NCI-H146 treated with DMSO at 0.1 percent for 48 hours (cell line): ENCODE data around the gene RPP25.
"Not testable (repeated sequence)": the region's sequence is repeated elsewhere in the genome, so short reads cannot be mapped to it uniquely, and the experiment has no call there.

Experiments used
- DNase-seq: peaks from one replicate; lab custom pipeline; 2025; ENCODE audit not compliant: unreplicated experiment; lab: John Stamatoyannopoulos, UW

The RPP25 gene

GRCh38 chr15:74963213-74963612, 6.6 kb upstream of the RPP25 start:
- DNase-seq = no peak

DNA sequence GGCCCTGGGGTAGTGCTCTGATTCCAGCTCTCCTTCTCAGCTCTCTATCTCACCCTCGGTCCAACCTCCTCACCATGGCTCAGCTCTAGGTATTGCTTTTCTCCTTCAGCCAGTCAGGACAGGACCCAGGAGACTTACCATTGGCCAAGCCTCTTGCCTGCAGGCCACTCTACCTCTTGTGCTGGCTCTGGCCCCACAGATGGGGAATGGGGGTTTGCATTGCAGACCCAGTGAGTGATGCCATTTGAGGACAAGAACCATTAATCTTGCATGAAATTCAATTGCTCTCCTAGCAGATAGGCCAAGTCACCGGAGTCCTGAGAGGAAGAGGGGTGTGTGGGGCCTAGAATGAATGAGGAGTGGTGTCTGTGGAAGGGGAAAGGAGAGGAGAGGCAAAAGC, 6.1 kb upstream of the RPP25 start:
- no peak for DNase-seq

DNA sequence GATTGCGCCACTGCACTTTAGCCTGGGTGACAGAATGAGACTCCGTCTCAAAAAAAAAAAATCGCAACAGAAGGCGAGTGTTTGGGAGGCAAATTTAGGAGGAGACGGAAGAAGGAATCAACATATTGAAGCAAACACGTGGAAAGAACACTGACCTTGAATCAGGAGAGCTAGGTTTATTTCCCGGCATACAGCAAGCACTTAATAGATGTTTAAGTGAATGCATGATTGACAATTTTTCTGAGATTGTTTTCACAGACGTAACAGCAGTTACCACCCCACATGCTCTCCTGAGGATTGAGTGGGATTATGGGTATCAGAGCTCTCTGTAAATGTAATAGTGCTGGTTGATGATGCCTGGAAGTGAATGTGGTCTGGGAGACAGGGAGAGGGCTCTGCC, 5.6 kb upstream of the RPP25 start:
- no peak for DNase-seq

GRCh38 chr15:74961616-74962015, 5.0 kb upstream of the RPP25 start:
- DNase-seq = no peak

DNA sequence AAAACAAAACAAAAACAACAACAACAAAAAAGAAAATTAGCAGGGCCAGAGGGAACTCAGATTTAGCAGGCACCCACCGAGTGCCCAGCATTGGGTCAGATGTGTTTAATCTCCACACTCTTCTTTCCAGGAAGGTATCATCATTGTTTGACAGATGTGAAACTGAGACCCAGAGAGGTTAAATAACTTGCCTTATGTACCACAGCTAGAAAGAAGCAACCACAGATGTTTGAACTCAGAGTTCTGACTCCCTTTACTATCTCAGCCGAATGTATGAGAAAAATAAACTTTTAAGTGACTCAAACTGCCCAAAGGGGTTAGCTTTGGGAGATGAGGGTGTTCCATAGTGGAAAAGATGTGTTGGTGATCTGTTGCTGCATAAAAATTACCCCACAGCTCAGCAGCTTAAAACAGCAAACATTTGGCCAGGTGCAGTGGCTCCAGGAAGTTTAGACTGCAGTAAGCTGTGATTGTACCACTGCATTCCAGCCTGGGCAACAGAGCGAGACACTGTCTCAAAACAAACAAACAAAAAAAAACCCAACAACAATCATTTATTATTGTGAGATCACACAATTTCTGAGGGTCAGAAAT, 4.5 kb upstream of the RPP25 start:
- no peak for DNase-seq

DNA sequence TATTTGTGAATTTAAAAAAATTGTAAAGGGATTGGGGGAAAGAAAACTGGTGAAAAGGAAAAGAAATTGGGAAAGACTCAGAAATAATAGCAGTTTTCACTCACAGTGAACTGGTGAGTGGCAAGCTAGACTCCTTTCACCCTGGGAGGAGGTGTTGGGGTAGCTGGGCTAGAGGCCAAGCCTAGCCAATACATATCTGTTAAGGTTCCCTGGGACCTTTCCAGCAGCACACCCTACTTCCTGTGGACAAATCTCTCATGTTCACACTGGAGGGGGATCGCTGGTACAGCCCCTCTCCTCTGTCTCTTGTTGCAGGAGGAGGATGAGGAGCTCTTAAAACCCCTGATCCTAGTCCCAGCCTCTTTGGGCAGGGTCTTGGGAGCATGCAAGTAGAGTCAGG, 3.7 kb upstream of the RPP25 start:
- no peak for DNase-seq

DNA sequence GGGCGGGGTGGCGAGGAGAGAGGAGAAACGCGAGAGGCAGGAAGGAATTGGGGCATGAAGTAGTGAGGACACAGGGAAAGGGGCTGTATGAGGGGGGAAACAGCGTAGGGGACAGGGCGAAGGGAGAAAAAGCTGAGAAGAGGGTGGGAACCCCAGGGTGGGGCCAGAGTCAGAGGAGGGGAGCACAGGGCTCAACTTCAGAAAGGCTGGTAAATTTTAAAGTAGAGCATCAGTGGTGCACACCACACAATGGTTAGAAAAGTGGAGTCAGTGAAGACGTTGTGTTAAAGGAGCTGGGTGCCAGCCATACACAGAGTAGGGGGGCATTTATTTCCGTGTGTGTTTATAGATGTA, 3.0 kb upstream of the RPP25 start:
- DNase-seq = no peak

DNA sequence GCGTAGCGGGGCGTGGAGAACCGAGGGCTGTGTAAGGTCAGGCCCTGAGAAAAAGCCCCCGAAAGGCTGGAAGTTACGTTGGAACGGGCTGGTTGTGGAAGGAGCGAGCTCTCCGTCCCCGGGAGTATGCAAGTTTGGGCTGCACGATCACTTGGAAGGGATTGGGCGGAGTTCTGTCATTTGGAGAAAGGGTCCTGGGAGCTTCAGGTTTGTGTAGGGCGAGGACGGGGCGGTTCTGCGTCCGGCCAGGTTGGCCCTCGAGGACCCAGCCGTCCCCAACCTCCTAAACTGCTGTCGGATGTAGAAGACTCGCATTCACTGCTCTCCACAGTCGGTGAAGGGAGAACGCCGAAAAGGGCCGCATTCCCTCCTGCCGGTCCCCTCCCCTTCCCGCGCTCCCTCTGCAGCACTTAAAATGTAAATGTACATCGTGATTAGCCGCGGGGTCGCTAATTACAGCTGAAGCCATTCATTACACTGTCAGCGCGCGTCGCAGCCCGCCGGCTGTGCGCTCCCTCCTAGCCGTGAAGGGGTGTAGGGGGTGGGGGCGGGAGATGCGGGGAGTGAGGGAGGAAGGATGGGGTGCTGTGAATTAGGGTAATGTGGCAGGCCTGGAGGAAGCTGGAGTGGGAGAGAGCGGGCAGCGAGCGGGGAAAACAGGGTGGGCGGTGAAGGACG, 2.5 kb upstream of the RPP25 start:
- DNase-seq = peak; percentile 17

DNA sequence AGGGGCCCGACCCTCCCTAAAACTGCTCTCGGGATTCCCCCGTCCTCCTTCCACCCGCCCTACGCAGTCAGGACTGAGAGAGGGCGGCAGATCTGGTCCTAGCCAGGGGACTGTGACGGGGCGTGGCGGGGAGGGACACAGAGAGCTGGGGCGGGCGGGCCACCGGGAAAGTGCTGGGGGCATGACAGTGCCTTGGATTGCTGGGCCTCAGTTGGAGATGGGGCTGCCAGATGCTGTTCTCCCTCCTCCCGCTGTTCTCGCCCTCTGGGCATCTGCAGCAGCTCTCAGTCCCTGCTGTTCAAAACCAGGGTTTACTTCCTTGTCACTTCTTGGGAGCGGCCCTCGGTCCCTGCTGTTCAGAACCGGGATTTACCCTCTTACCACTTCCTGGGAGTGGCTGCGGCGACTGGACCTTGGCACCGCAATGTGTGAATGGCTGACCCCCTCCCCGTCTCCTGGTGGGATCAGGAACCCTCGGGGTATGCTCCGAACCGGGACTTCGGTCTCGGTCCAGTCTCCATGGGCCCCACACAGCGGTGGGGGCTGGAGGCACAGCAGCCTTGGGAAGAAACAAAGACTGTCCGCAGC, 1.8 kb upstream of the RPP25 start:
- DNase-seq = peak; percentile 33

DNA sequence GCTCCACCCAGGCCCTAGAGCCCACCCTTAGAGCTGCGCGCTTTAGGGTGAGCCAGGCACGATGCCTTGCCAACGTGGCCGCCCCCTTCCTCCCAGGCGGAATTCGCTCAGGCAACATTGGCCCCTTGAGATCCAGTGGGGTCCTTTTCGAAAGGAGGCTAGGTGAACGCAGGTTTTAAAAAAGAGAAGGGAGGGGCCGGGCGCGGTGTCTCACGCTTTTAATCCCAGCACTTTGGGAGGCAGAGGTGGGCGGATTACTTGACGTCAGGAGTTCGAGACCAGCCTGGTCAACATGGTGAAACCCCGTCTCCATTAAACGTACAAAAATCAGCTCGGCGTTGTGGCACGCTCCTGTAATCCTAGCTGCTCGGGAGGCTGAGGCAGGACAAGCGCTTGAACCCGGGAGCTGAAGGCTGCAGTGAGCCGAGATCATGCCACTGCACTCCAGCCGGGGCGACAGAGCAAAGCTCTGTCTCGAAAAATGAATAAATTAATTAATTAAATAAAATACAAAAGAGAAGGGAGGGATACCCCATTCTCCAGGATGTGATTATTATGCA, 984 bp upstream of the RPP25 start:
- no peak for DNase-seq

- no peak for DNase-seq
These were observed 550 bp downstream of the RPP25 start for GRCh38 chr15:74955796-74956647.

DNA sequence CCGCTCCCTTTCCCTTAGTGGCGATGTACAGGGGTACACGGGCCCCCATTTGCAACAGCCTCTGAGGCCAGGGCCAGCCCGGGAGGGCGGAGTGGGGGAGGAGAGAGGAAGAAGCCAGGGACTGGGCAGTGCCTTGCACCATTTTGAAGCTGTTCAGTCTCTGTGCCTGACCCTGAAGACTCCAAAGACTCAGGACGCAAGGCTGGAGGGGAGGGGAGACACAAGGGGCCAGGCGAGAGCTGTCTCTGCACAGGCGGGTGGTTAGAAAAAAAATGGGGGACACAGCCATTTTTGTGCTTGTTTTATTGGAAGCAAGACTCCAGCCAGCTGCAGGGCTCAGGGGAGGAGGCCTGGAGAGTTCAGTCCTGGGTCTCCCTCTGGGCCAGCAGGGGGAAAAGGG, 1.6 kb downstream of the RPP25 start:
- DNase-seq = no peak

DNA sequence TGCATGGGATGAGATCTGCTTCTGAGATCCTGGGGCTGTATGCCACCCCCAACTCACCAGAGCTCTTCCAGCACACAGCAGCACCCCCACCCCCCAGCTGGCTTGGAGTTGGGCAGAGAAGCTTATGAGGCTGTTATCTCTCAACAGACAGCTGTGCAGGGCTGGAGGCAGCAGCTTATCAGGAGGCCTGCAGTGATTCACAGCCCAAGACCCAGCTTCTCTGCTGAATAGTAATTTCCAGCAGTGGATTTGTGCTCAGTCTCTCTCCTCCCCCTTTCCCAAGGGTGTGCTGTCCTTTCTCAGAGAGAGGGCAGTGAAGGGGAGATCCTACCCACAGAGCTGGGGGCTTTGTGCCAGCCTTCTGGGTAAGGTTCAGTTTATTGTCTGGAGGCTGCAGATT, 2.1 kb downstream of the RPP25 start:
- DNase-seq = no peak

DNA sequence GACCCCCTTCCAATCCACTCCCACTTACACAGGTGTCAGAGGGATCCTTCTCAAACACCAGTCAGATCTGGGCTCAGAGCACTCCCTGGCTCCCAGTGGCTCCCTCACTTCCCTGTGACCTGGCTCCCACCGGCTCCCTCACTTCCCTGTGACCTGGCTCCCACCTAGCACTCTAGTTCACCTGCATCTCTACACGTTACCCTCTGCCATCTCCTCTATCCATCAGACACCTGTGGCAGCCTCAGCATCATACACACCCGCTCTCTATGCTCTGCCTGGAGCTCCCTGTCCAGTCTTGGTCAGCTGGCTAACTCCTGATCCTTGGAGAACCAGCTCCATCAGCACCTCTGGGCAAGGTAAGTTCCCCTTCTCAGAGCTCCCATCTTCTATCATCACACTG, 5.6 kb downstream of the RPP25 start:
- no peak for DNase-seq

DNA sequence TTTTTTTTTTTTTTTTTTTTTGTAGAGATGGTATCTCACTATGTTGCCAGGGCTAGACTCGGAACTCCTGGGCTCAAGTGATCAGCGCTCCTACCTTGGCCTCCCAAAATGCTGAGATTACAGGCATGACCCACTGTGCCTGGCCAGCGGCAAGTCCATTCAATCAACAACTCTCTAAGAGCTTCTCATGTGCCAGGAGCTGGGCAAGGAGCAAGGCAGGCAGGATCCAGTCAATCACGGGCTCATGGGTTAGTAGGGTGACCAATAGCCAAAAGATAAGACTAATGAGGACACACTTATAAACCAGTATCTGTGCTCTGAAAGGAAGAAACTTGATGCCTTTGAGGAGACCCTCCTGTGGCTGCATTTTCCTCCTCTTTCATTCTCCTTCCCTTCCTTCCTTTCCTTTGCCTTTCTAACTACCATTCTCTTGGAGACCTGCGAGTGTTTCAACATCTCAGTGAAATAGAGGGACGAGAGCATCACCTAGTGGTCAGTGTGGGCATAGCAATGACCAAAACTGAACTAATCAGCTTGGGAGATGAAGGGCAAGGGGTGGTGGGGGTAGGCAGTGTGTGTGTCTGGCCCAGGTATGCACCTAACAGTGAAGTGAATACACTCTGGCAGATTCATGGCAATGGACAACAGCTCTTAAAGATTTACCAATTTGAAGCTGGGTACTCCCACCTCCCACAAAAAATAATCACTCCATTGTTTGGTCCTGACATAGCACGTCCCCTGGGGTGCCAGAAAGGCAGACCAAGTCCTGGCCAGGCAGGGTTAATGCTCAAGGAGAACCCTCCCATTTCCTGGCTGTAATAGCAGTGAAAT, 6.3 kb downstream of the RPP25 start:
- DNase-seq = peak; percentile 39

- peak; percentile 66 for DNase-seq
These were observed 18.8 kb downstream of the RPP25 start, which contains the start of gene COX5A for GRCh38 chr15:74937590-74938371. TSS of gene COX5A (minus strand) at chr15:74938073. CDS start at chr15:74938014, 59 bp downstream.

GRCh38 chr15:74937272-74937589, 19.3 kb downstream of the RPP25 start:
- DNase-seq = peak; percentile 11

DNA sequence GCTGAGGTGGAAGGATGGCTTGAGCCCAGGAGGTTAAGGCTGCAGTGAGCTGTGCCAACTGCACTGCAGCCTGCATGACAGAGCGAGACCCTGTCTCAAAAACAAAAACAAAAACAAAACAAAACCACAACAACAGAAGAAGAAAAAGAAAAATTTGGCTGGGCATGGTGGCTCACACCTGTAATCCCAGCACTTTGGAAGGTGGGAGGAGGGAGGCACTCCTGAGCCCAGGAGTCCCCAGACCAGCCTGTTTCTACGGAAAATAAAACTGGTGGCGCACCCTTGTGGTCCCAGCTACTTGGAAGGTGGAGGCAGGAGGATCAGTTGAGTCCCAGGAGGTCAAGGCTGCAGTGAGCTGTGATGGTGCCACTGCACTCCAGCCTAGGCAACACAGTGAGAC, 21.4 kb downstream of the RPP25 start:
- DNase-seq = not testable (repeated sequence)

- DNase-seq = no peak
These were observed 23.0 kb downstream of the RPP25 start for GRCh38 chr15:74933573-74933972.

DNA sequence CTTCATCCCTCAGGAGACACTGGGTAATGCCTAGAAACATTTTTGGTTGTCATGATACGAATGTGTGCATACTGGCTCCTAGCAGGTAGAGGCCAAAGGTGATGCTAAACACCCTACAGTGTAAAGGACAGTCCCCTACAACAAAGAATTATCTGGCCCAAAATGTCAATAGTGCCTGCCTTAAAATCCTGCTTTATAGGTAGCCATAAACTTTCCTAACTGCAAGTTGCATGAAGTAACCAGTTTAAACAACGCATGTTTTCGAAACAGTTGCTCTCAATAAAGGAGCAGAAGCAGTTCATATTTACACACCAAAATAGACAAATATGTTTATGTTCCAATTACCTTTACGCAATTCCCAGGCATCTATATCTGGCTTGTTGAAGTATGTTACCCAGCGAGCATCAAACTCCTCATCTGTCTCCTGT, 27.8 kb downstream of the RPP25 start:
- DNase-seq = no peak
